Keratinocyte (primary cell): ENCODE data around the gene DTNB.

ENCODE experiments used
- EZH2 ChIP-seq: IDR thresholded peaks from one replicate; pipeline ENCODE4 v1.6.1; 2012; ENCODE audit warnings: inconsistent platforms, mild to moderate bottlenecking, low read length, moderate library complexity
- TF ChIP-seq, protein P1 (sequence below), 3 experiments: IDR thresholded peaks in 1 of 3; conservative IDR thresholded peaks in 1 of 3; optimal IDR thresholded peaks in 1 of 3; 2 replicates in 2 of 3; 3 replicates in 1 of 3; pipeline versions ENCODE3 to v1.5.1; 2011; ENCODE audit warnings: low read length in 3 of 3, mild to moderate bottlenecking in 3 of 3, moderate library complexity in 2 of 3, control low read depth in 1 of 3, inconsistent platforms in 1 of 3; ENCODE audit not compliant: insufficient read depth in 2 of 3; ENCODE audit errors: extremely low read depth in 1 of 3

DNA sequence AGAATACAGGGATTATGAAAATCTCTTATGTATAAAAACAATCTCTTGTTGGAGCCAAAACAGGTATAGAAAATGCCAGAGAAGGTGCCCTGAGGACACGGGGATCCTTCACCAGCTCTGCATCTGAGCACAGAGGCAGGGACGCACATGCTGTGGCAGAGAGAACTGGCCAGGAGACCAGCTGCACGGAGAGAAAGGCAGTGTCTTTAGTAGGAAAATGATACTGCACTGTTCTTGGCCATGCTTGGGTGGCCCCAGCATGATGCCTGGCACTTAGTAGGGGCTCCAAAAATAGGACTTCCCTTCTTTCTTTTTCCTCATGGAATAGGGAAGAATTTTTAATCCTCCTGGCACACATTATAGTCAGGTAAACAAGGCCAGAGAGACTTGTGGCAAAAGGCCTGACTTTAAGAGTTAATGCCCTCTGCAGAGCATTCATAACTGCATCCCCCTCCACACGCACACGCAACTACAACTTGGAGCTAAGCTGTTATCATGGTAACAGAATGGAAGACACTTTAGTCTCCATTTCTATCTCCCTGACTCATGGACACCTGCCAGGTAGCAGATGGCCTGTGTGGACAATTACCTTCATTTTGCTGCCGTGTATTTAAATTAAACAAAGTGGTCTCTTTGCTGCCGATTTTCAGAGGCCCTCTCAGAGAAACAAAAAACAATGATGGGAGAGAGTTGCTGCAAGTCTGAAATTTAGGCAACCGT lies 271.9 kb downstream of the DTNB start:
- TF ChIP-seq, protein P1, sequence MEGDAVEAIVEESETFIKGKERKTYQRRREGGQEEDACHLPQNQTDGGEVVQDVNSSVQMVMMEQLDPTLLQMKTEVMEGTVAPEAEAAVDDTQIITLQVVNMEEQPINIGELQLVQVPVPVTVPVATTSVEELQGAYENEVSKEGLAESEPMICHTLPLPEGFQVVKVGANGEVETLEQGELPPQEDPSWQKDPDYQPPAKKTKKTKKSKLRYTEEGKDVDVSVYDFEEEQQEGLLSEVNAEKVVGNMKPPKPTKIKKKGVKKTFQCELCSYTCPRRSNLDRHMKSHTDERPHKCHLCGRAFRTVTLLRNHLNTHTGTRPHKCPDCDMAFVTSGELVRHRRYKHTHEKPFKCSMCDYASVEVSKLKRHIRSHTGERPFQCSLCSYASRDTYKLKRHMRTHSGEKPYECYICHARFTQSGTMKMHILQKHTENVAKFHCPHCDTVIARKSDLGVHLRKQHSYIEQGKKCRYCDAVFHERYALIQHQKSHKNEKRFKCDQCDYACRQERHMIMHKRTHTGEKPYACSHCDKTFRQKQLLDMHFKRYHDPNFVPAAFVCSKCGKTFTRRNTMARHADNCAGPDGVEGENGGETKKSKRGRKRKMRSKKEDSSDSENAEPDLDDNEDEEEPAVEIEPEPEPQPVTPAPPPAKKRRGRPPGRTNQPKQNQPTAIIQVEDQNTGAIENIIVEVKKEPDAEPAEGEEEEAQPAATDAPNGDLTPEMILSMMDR (optimal IDR thresholded peaks at IDR 0.05 in 1 of 3, IDR thresholded peaks at IDR 0.05 in 1 of 3, conservative IDR thresholded peaks at IDR 0.05 in 1 of 3; ENCODE audit: extremely low read depth in 1 of 3, insufficient read depth in 2 of 3, low read length in 3 of 3): no peak
- no peak for TF ChIP-seq EZH2
